Measurements from ENCODE around the gene TESK2.
A peak's percentile ranks its signal among the peaks of the same experiment; 100 is the strongest.
"Not testable (repeated sequence)": the region's sequence is repeated elsewhere in the genome, so short reads cannot be mapped to it uniquely, and the experiment has no call there.

The TESK2 gene

GRCh38 chr1:45510036-45510971 lies 19.3 kb upstream of the TESK2 start:
- no peak for DNase-seq

- no peak for DNase-seq
These were observed 17.6 kb upstream of the TESK2 start for GRCh38 chr1:45508295-45509151.

GRCh38 chr1:45507893-45508292 lies 16.9 kb upstream of the TESK2 start:
- no peak for DNase-seq

GRCh38 chr1:45507195-45507594 lies 16.2 kb upstream of the TESK2 start:
- DNase-seq = no peak

- no peak for DNase-seq
These were observed 12.7 kb upstream of the TESK2 start for GRCh38 chr1:45503462-45504360.

GRCh38 chr1:45501505-45501859 lies 10.5 kb upstream of the TESK2 start:
- DNase-seq = no peak

GRCh38 chr1:45499415-45499769 lies 8.4 kb upstream of the TESK2 start:
- DNase-seq = no peak

- no peak for DNase-seq
These were observed 7.3 kb upstream of the TESK2 start for GRCh38 chr1:45498279-45498678.

GRCh38 chr1:45493116-45493697 lies 2.2 kb upstream of the TESK2 start:
- peak; percentile 46 for DNase-seq

GRCh38 chr1:45492691-45493090 lies 1.7 kb upstream of the TESK2 start:
- DNase-seq = no peak

GRCh38 chr1:45491487-45492260 lies 711 bp upstream of the TESK2 start:
- no peak for DNase-seq

GRCh38 chr1:45490121-45490625 lies 790 bp downstream of the TESK2 start:
- no peak for DNase-seq

GRCh38 chr1:45489379-45489778 lies 1.6 kb downstream of the TESK2 start:
- DNase-seq = not testable (repeated sequence)

GRCh38 chr1:45488666-45489377 lies 2.1 kb downstream of the TESK2 start:
- DNase-seq = no peak

- no peak for DNase-seq
These were observed 5.0 kb downstream of the TESK2 start for GRCh38 chr1:45485949-45486348.

GRCh38 chr1:45479039-45479748 lies 11.8 kb downstream of the TESK2 start:
- DNase-seq = no peak

GRCh38 chr1:45478121-45478814 lies 12.7 kb downstream of the TESK2 start:
- DNase-seq = no peak

GRCh38 chr1:45477646-45478045 lies 13.3 kb downstream of the TESK2 start:
- DNase-seq = no peak

GRCh38 chr1:45474194-45474593 lies 16.8 kb downstream of the TESK2 start:
- DNase-seq = not testable (repeated sequence)
